RPMI7951 (cell line): Measurements from ENCODE around the gene TYSND1. TPM values are rescaled to one million over a fixed set of nuclear protein-coding genes. Genes with fewer than 3 reads are reported as not detected.
"Not testable (repeated sequence)": the region's sequence is repeated elsewhere in the genome, so short reads cannot be mapped to it uniquely, and the experiment has no call there.

Source experiments
- DNase-seq: peaks from one replicate; pipeline ENCODE4 v3.0.0-alpha.2; 2012; ENCODE audit warnings: low read depth
- total RNA-seq: library from RNA; depleted of rRNA; stranded (reverse); fragments of >200 nt; shearing (Covaris generic); gene quantifications from 2 replicates; pipeline ENCODE4 v1.2.3, GENCODE V29; 2014; rRNA removed

TYSND1 gene
- total RNA-seq, 1 experiment from 2014 or later = 5.5 TPM

- no peak for DNase-seq
Observed at GRCh38 chr10:70109064-70109729, 37.3 kb downstream of the TYSND1 start.

DNA sequence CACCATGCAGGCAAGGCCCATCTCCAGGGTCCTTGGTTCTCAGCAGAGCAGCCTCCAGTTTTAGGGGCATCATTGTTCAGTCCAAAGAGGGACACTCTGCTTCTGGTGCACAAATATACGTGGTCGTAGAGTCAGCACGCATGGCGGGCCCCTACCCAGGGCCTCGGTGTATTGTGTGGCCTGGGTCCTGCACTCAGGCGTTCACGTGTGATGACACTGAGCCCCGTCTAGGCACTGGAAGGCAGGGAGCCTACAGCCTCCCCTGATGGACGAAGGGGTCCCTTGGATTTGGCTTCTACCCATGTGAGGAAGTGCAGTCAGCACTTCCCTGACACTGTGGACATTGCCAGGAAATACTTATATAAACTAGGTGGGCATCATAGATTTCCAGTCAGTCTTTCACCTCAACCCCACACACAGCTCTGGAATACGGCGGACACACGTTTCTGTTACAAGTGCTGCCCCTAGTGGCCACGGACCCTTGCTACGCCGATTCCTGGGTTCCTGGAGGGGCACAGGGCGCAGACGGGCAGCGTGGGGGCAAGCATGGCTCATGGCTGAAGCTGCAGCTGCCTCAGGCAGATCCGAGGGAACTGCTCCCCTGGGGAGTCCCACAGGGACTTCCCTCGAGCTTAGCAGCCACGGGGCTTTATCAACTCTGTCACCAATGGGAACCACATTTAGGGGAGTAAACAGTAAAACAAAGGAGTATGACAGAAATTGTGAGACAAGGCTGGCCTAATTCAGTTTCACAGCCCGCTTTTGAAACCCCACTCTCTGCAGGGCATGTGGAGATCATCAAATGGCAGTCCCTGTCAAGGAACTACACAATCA is 39.3 kb downstream of the TYSND1 start:
- no peak for DNase-seq

GRCh38 chr10:70101668-70102067 is 44.8 kb downstream of the TYSND1 start:
- no peak for DNase-seq

DNA sequence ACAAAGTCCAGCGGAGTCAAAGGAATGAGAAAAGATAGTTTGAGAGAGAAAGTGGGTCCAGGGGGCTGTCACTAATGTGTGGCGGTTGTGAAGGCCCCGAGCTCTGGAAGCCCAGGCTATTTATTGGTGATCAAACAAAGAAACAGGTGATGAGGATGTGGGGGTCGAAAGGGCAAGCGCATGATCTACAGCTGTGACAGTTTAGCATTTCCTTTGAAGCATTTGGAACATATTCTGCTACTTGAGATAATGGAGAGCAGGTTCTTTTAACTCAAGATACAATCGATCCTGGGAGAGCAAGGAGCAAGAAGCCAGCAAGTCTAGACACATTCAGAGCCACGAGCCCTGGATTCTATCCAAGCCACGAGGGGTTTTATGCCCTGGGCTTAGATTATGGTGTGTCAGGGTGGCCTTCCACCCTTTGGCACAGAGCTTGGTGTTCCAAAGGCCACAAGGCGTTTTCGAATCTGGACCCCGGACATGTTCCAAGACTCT is 45.4 kb downstream of the TYSND1 start:
- not testable (repeated sequence) for DNase-seq

DNA sequence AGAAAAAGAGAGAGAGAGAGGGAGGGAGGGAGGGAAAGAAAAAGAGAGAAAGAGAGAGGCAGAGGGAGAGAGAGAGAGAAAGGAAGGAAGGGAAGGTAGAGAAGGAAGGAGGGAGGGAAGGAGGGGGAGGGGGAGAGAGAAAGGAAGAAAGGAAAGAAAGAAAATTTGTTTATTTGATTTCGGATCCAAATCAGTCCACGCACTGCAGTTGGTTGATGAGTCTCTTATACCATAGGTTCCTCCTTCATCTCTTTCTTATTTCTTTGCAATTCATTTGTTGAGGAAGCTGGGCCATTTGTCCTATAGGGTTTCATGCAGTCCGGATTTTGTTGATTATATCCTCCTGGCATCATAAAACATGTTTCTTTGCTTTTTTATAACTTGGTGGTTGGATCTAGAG is 48.2 kb downstream of the TYSND1 start:
- no peak for DNase-seq

DNA sequence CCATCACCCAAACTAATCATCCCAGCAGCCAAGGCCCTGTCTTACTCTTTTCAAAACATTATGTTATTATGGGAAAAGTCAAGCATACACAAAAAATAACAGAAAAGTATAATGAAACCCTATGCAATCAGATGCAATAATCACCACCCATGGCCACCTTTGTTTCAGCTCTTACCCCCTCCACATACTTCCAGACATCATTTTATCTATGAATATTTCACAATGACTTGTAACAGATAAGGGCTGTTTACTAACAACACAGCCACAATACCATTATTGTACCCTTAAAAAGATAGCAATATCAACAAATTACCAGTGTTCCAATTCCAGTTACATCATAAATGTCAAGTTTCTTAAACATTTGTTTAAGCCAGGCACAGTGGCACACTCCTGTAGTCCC is 49.0 kb downstream of the TYSND1 start:
- no peak for DNase-seq

GRCh38 chr10:70096705-70097420 is 49.6 kb downstream of the TYSND1 start:
- DNase-seq = no peak

DNA sequence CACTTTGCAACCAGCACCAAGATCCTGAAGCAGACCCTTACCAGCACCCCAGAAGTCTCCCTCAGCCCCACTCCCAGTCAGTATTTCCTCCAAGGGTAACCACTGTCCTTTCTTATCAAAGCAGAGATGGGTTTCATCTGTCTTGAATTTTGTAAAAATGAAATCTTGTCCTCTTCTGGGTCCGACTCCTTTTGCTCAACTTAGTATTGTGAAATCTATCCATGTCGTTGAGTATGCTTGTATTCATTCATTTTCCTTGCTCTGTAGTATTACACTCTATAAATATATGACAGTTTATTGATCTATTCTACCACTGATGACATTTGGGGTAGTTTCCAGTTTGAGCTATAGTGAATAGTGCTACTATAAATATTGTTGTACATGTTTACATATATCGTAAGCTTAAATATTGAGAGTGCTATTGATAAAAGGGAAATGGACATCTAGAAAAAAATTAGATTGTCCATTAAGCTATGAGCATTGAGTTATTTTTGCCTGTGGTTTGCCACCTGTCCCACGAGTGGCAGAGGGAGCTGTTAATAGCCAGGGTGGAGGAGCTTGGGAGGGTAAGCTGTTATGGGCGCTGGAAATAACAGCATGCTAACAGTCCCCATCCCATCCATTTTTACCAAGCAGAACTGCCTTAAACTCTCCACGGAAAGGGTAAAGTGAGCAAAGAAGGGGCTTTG is 50.3 kb downstream of the TYSND1 start:
- DNase-seq = no peak

DNA sequence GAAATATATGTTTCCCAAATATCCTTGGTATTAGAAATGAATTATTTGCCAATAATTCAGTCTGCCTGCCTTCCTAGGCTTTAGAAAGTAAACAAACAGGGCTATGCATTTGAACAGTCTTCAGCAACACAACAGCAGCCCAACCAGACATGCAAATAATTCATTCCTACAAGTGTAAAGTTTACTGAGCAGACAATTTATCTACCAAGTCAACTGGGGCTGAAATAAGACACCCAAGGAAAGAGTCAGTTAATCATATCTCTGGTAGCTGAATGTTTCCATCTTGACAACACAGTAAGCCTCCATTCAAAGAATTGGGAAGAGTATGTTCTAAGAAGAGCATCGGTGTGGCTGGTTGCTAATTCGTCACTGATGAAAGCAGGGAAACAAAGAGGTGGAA is 52.2 kb downstream of the TYSND1 start:
- DNase-seq = no peak

DNA sequence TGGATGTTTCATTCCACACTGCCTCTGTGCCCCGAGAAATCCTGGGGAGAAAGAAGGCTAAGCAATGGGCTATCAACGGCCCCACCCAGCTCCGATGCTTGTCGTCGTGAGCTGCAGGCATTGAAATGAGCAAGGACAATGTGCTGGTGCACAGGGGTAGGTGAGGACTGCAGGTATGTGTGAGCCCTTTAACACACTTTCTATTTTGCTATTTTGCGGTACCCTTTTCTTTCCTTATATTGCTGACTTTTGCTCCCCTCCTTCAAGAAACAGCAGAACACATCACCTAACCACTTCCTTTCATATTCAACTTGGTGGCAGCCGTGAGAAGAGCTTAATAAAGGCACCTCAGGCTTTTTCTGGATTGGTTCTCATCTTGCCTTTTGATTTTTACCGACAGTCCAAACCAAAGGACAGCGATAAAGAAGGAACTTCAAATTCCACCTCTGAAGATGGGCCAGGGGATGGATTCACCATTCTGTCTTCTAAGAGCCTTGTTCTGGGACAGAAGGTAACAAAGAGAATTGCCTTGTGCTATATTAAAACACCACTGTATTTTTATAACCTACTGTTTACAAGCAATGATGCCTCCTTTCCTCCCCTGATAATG is 53.1 kb downstream of the TYSND1 start:
- no peak for DNase-seq

DNA sequence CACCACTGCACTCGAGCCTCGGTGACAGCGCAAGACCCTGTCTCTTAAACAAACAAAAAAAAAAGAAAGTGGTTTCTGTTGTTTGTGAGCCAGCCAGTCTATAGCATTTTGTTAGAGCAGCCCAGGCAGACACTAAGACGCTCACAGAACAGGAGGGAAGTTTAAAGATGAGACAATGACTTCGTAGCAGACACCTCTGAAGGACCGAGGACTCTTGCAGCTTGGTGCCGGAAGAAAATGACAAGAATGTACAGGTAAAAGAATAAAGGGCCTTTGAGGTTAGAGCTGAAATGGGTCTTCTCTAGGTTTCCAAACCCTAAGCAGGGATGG is 54.1 kb downstream of the TYSND1 start:
- no peak for DNase-seq

DNA sequence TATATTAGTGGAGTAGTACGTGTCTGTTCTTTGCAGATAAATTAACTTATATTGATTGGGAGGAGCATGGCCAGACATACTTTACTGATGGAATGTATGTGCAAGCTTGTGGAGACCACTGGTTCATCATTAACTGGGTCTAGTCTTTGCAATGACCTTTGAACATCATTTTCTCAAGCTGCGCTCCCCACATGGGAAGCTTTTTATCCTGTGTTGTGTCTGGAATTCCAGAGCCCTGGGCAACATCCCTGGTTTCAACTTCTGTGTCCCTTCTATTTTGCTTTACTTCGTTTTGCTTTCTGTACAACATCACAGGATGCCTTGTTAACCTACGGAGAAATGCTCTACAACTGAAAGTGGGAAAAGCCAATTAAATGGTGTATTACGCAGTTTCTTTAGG is 55.5 kb downstream of the TYSND1 start:
- DNase-seq = no peak

DNA sequence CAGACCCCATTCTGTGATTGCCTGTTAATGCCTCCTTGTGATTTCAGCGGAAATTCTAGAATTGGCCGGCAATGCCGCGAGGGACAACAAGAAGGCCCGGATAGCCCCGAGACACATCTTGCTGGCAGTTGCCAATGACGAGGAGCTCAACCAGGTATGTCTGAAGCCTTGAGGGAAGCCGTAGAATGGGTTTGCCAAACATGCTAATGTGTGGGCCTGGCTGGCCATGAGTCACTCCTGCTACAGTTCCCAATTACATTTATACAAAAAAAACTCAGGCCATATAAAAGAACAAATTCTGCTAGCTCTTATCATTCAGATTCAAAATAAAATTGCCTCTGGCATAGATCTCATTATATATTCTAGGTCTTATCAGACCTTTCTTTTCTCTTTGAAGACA is 56.5 kb downstream of the TYSND1 start:
- DNase-seq = no peak

GRCh38 chr10:70088308-70088698 is 58.2 kb downstream of the TYSND1 start:
- DNase-seq = no peak

Other genes starting within 250 kb of the TYSND1 start
- 1.5 and 1.8 TPM in 2 replicates for gene MACROH2A2, start 93.9 kb downstream of the TYSND1 start, total RNA-seq
- gene AIFM2, start 13.9 kb downstream of the TYSND1 start, total RNA-seq = 7.0 and 8.1 TPM in 2 replicates
- 88.5 and 98.5 TPM in 2 replicates for gene SAR1A, start 23.8 kb upstream of the TYSND1 start, total RNA-seq
- gene PPA1, start 86.7 kb upstream of the TYSND1 start, total RNA-seq = 126 and 150 TPM in 2 replicates
- not detected in 2 replicates for gene NPFFR1, start 137.3 kb upstream of the TYSND1 start, total RNA-seq
- 4.5 and 5.6 TPM in 2 replicates for gene LRRC20, start 235.9 kb upstream of the TYSND1 start, total RNA-seq